ENCODE results near the gene RAB7B. TPM values are rescaled to one million over a fixed set of nuclear protein-coding genes. Genes with fewer than 3 reads are reported as not detected.

Gene RAB7B
- total RNA-seq, 3 donors from 2014 or later (not counting 1 experiment from before 2014, with no cell fraction given) = 0.19 TPM; not detected in 2

GRCh38 chr1:205975387-205975998, 27.7 kb downstream of the RAB7B start:
- 91% methylated on average over 15 of the region's 15 CpGs for WGBS (ENCODE audit: insufficient coverage)
- Mint-ChIP-seq H3K36me3 (no peaks in the 10 kb centered on the region), H3K27me3 (ENCODE audit: low read depth in 2 of 2) (peaks cover 0 to 2% of the 10 kb centered on the region in 2 donors), H3K4me3 (no peak overlapping the region), H3K9me3 (no peaks in the 10 kb centered on the region), H3K27ac (no peak overlapping the region), H3K4me1 (peaks cover 0 to 6% of the 10 kb centered on the region in 2 donors)
- H3K9me3 ChIP-seq (ENCODE audit: control insufficient read depth, insufficient read depth, low read length) = no peaks in the 10 kb centered on the region
- intact Hi-C loops (cut with micrococcal nuclease) = loop anchor here (5.0 kb wide), 1 partner anchor 383 kb away; no protein-coding TSS in a partner anchor
- no peak for TF ChIP-seq CTCF (IDR thresholded peaks at IDR 0.05)
- ATAC-seq (no peak), DNase-seq (no peak)
- no peak overlapping the region for H3K27ac ChIP-seq (ENCODE audit: low read length)
- no peaks in the 10 kb centered on the region for H3K4me1 ChIP-seq (ENCODE audit: control insufficient read depth, insufficient read depth, low read length)
- no peak overlapping the region for H3K4me3 ChIP-seq (ENCODE audit: low read length)
- no peaks in the 10 kb centered on the region for H3K36me3 ChIP-seq (ENCODE audit: control insufficient read depth, insufficient read depth, low read length)
- H3K27me3 ChIP-seq (ENCODE audit: control insufficient read depth, insufficient read depth, low read length) = no peaks in the 10 kb centered on the region

DNA sequence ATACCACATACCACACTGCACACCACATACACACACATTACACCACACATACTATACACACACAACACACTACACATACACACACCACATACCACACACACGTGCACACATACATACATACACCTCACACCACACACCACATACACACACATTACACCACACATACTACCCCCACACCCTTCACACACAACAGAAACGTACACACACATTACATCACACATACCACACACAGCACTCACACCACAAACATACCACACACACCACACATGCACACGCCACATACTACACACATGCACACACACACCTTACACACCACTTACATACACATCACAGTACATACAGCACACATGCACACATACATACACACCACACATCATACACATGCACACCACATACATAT, 28.5 kb downstream of the RAB7B start:
- H3K27ac Mint-ChIP-seq = peak overlapping the region in 1 of 2 donors; percentile 4
- ATAC-seq (no peak), DNase-seq (no peak)
- H3K4me1 Mint-ChIP-seq = peaks cover 0 to 6% of the 10 kb centered on the region in 2 donors
- no peak overlapping the region for H3K4me3 Mint-ChIP-seq
- peaks cover 0 to 2% of the 10 kb centered on the region in 2 donors for H3K27me3 Mint-ChIP-seq (ENCODE audit: low read depth in 2 of 2)
- Histone ChIP-seq H3K9me3 (ENCODE audit: control insufficient read depth, insufficient read depth, low read length) (no peaks in the 10 kb centered on the region), H3K27me3 (ENCODE audit: control insufficient read depth, insufficient read depth, low read length) (no peaks in the 10 kb centered on the region), H3K36me3 (ENCODE audit: control insufficient read depth, insufficient read depth, low read length) (no peaks in the 10 kb centered on the region), H3K27ac (ENCODE audit: low read length) (no peak overlapping the region), H3K4me1 (ENCODE audit: control insufficient read depth, insufficient read depth, low read length) (no peaks in the 10 kb centered on the region), H3K4me3 (ENCODE audit: low read length) (no peak overlapping the region)
- no peaks in the 10 kb centered on the region for H3K9me3 Mint-ChIP-seq
- TF ChIP-seq CTCF (IDR thresholded peaks at IDR 0.05) = no peak
- intact Hi-C loops (cut with micrococcal nuclease) = loop anchor here (5.0 kb wide), 1 partner anchor 382 kb away; no protein-coding TSS in a partner anchor
- 87% methylated on average over 3 of the region's 3 CpGs for WGBS (ENCODE audit: insufficient coverage)
- no peaks in the 10 kb centered on the region for H3K36me3 Mint-ChIP-seq

DNA sequence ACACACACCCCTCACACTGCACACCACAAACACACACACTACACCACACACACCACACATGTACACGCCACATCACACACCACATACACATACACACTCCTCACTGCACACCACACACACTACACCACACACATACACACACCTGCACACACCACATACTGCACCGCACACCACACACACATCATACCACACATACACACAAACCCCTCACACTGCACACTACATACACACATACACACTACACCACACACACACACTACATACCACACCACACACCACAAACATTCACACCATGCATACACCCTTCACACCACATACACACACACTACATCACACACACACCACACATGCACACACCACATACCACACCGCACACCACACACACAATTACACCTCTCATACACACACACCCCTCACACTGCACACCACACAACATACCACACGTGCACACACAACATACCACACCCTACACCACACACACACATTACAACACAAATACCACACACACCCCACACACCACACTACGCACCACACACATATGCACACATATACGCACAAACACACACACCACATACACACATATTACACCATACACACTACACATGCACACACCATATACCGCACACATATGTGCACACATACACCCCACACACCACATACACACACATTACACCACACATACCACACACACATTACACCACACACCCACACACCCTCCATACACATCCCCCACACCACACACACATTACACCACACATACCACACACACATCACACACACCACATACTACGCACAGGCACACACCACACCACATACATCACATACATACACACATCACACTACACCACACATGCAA, 29.6 kb downstream of the RAB7B start:
- Mint-ChIP-seq H3K27me3 (ENCODE audit: low read depth in 2 of 2) (peaks cover 0 to 2% of the 10 kb centered on the region in 2 donors), H3K27ac (peak overlapping the region in 1 of 2 donors; percentile 4), H3K4me3 (no peak overlapping the region), H3K9me3 (no peaks in the 10 kb centered on the region), H3K36me3 (no peaks in the 10 kb centered on the region), H3K4me1 (peaks cover 0 to 6% of the 10 kb centered on the region in 2 donors)
- no peak overlapping the region for H3K4me3 ChIP-seq (ENCODE audit: low read length)
- no peaks in the 10 kb centered on the region for H3K36me3 ChIP-seq (ENCODE audit: control insufficient read depth, insufficient read depth, low read length)
- DNase-seq (no peak), ATAC-seq (peak in 1 of 3 donors; percentile 16)
- H3K4me1 ChIP-seq (ENCODE audit: control insufficient read depth, insufficient read depth, low read length) = no peaks in the 10 kb centered on the region
- 97% methylated on average over 8 of the region's 8 CpGs for WGBS (ENCODE audit: insufficient coverage)
- intact Hi-C loops (cut with micrococcal nuclease) = no loop called here
- TF ChIP-seq CTCF (IDR thresholded peaks at IDR 0.05) = no peak
- no peak overlapping the region for H3K27ac ChIP-seq (ENCODE audit: low read length)
- no peaks in the 10 kb centered on the region for H3K9me3 ChIP-seq (ENCODE audit: control insufficient read depth, insufficient read depth, low read length)
- H3K27me3 ChIP-seq (ENCODE audit: control insufficient read depth, insufficient read depth, low read length) = no peaks in the 10 kb centered on the region

All from natural killer cell (primary cell).